HepG2 (cell line): ENCODE data around the gene GALNT1. TPM values are rescaled to one million over a fixed set of nuclear protein-coding genes. Genes with fewer than 3 reads are reported as not detected.

Source experiments
- ASH2L ChIP-seq: fragments of 300-600, 200-600 bp; sonication (generic); IDR thresholded peaks from 2 replicates; pipeline ENCODE4 v1.7.0; 2017; ENCODE audit warnings: low read depth, mild to moderate bottlenecking, moderate library complexity, mixed read lengths, low read length; ENCODE audit not compliant: insufficient read length
- ATF7-NPFF ChIP-seq: sonication (generic); formaldehyde crosslinking; IDR thresholded peaks from 2 replicates; pipeline ENCODE4 v1.8.1; 2023; ENCODE audit warnings: mild to moderate bottlenecking, low read depth, missing genetic modification reagents, moderate library complexity
- HNRNPLL ChIP-seq: fragments of 200-400 bp; formaldehyde crosslinking; IDR thresholded peaks from 2 replicates; pipeline ENCODE4 v1.6.1; 2017; ENCODE audit warnings: mild to moderate bottlenecking, low read depth, low read length; ENCODE audit not compliant: poor library complexity, severe bottlenecking
- KAT8 ChIP-seq: IDR thresholded peaks from 2 replicates; pipeline ENCODE4 v1.6.1; 2016; ENCODE audit warnings: missing genetic modification reagents, missing compliant biosample characterization
- KDM2A ChIP-seq: sonication (generic); formaldehyde crosslinking; IDR thresholded peaks from 2 replicates; pipeline ENCODE4 v1.4.0; 2020; ENCODE audit warnings: low read depth, missing genetic modification reagents, borderline replicate concordance
- KDM5B ChIP-seq: sonication (generic); formaldehyde crosslinking; IDR thresholded peaks from 2 replicates; pipeline ENCODE4 v1.4.0; 2020; ENCODE audit warnings: missing genetic modification reagents, mild to moderate bottlenecking, borderline replicate concordance
- ZBTB7A ChIP-seq: sonication (generic); formaldehyde crosslinking; IDR thresholded peaks from 2 replicates; pipeline ENCODE4 v1.8.0; 2022; ENCODE audit warnings: mild to moderate bottlenecking, missing genetic modification reagents
- ZFP37 ChIP-seq: sonication (generic); formaldehyde crosslinking; IDR thresholded peaks from 2 replicates; pipeline ENCODE4 v1.4.0; 2020; ENCODE audit warnings: missing genetic modification reagents, borderline replicate concordance
- ZNF333 ChIP-seq: sonication (generic); formaldehyde crosslinking; IDR thresholded peaks from 2 replicates; pipeline ENCODE4 v1.4.0; 2020; ENCODE audit warnings: mild to moderate bottlenecking, missing genetic modification reagents, borderline replicate concordance
- ZNF766 ChIP-seq: sonication (generic); formaldehyde crosslinking; IDR thresholded peaks from 2 replicates; pipeline ENCODE4 v1.5.0; 2020; ENCODE audit warnings: missing genetic modification reagents, borderline replicate concordance
- polyA plus RNA-seq, 8 experiments: library from polyadenylated mRNA; depleted of rRNA in 3 of 8; stranded (reverse) in 7 of 8; unstranded in 1 of 8; fragments of >200 nt; fragmentation: Illumina TruSeq in 4 of 8; extraction: Trizol in 4 of 8; gene quantifications; 2 replicates each; pipeline versions ENCODE4 v1.2.1 to v1.2.3, GENCODE V29; 2011 to 2016; ENCODE audit warnings: low read depth in 4 of 8, missing spikeins in 1 of 8, mixed read lengths in 1 of 8; ENCODE audit not compliant: insufficient read depth in 1 of 8
- total RNA-seq, 5 experiments: library from RNA; depleted of rRNA; stranded (reverse); fragments of >200 nt; fragmentation: Illumina TruSeq; extraction: Trizol; gene quantifications; 2 replicates each; pipeline ENCODE4 v1.2.3, GENCODE V29; 2016; ENCODE audit warnings: low read depth in 1 of 5
- TF ChIP-seq, protein P1 (sequence below): sonication (generic); formaldehyde crosslinking; conservative IDR thresholded peaks from 2 replicates; pipeline ENCODE4 v1.4.0; 2020; ENCODE audit warnings: missing genetic modification reagents
- TF ChIP-seq, protein P2 (sequence below): sonication (generic); formaldehyde crosslinking; IDR thresholded peaks from 2 replicates; pipeline ENCODE4 v1.4.0; 2020; ENCODE audit warnings: missing genetic modification reagents
- TF ChIP-seq, protein P3 (sequence below): sonication (generic); formaldehyde crosslinking; IDR thresholded peaks from 2 replicates; pipeline ENCODE4 v1.4.0; 2020; ENCODE audit warnings: missing genetic modification reagents
- TF ChIP-seq, protein P4 (sequence below): sonication (generic); formaldehyde crosslinking; IDR thresholded peaks from 2 replicates; pipeline ENCODE4 v1.8.0; 2022; ENCODE audit warnings: low read depth, missing genetic modification reagents

Gene GALNT1
- total and polyA plus RNA-seq, 2 of the 13 experiments (the other 11 are each of a cell fraction or from before 2014, with no cell fraction given), result 41.1 to 100 TPM

DNA sequence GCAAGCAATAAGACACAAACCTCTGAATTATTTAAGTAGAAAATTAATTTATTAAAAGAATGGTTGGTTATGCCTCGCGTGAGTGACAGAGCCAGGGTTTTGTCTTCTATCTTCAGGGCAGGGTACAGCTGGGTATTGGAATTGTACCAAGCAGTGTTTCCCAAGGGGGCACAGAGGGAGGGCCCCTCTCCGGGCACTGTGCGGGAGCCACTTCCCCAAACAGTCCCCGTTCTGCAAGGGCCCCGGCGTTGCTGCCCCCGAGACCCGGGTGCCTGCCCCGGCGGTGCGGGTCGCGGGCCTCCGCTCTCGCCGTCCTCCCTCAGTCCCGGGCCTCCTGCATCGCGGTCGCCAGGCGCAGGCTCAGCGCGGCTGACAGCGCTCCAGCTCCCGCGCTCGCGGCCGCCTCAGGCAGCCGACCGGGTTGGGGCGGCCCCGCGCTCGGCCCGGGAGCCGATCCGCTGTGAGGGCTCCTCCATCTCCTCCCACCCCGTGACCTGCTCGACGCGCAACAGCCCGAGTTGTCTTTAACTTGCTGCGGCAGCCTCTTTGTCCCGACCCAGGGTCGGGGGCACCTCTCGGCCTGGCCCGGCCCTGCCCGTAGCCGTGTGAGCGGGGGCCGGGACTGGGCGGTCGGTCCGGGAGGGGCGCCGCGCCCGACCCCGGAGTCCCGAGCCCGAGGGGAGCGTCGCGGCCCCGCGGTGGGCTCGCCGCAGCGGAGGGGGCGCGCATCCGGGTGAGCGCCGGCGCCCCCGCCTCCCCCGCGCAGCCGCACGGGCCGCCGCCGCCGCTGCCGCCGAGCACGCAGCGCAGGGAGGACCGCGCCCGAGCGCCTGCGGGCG lies 620 bp upstream of the GALNT1 start (continued):
- TF ChIP-seq, protein P1, sequence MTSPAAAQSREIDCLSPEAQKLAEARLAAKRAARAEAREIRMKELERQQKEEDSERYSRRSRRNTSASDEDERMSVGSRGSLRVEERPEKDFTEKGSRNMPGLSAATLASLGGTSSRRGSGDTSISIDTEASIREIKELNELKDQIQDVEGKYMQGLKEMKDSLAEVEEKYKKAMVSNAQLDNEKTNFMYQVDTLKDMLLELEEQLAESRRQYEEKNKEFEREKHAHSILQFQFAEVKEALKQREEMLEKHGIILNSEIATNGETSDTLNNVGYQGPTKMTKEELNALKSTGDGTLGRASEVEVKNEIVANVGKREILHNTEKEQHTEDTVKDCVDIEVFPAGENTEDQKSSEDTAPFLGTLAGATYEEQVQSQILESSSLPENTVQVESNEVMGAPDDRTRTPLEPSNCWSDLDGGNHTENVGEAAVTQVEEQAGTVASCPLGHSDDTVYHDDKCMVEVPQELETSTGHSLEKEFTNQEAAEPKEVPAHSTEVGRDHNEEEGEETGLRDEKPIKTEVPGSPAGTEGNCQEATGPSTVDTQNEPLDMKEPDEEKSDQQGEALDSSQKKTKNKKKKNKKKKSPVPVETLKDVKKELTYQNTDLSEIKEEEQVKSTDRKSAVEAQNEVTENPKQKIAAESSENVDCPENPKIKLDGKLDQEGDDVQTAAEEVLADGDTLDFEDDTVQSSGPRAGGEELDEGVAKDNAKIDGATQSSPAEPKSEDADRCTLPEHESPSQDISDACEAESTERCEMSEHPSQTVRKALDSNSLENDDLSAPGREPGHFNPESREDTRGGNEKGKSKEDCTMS (CRISPR knock-in tag), result no peak
- TF ChIP-seq, protein P2, sequence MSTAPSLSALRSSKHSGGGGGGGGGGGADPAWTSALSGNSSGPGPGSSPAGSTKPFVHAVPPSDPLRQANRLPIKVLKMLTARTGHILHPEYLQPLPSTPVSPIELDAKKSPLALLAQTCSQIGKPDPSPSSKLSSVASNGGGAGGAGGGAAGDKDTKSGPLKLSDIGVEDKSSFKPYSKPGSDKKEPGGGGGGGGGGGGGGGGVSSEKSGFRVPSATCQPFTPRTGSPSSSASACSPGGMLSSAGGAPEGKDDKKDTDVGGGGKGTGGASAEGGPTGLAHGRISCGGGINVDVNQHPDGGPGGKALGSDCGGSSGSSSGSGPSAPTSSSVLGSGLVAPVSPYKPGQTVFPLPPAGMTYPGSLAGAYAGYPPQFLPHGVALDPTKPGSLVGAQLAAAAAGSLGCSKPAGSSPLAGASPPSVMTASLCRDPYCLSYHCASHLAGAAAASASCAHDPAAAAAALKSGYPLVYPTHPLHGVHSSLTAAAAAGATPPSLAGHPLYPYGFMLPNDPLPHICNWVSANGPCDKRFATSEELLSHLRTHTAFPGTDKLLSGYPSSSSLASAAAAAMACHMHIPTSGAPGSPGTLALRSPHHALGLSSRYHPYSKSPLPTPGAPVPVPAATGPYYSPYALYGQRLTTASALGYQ, result no peak
- TF ChIP-seq ZNF766 (CRISPR knock-in tag) (0 out of 2 replicates have a peak, but pooled peaks have one; percentile 26), KAT8 (CRISPR knock-in tag) (0 out of 2 replicates have a peak, but pooled peaks have one; percentile 16), KDM5B (CRISPR knock-in tag) (peak; percentile 32; the same call in 1 of the 2 replicates), ASH2L (peak; percentile 40), ZNF333 (CRISPR knock-in tag) (no peak), KDM2A (peak; percentile 41; the same call in 1 of the 2 replicates), ATF7-NPFF (CRISPR knock-in tag) (0 out of 2 replicates have a peak, but pooled peaks have one; percentile 29), ZFP37 (no peak), ZBTB7A (CRISPR knock-in tag) (0 out of 2 replicates have a peak, but pooled peaks have one; percentile 16), HNRNPLL (peak; percentile 44)
- TF ChIP-seq, protein P3, sequence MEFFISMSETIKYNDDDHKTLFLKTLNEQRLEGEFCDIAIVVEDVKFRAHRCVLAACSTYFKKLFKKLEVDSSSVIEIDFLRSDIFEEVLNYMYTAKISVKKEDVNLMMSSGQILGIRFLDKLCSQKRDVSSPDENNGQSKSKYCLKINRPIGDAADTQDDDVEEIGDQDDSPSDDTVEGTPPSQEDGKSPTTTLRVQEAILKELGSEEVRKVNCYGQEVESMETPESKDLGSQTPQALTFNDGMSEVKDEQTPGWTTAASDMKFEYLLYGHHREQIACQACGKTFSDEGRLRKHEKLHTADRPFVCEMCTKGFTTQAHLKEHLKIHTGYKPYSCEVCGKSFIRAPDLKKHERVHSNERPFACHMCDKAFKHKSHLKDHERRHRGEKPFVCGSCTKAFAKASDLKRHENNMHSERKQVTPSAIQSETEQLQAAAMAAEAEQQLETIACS (CRISPR knock-in tag), result peak; percentile 65; the same call in 1 of the 2 replicates
- TF ChIP-seq, protein P4, sequence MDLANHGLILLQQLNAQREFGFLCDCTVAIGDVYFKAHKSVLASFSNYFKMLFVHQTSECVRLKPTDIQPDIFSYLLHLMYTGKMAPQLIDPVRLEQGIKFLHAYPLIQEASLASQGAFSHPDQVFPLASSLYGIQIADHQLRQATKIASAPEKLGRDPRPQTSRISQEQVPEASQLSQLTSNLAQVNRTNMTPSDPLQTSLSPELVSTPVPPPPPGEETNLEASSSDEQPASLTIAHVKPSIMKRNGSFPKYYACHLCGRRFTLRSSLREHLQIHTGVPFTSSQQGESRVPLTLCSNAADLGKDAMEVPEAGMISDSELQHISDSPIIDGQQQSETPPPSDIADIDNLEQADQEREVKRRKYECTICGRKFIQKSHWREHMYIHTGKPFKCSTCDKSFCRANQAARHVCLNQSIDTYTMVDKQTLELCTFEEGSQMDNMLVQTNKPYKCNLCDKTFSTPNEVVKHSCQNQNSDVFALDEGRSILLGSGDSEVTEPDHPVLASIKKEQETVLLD (CRISPR knock-in tag), result peak; percentile 51; the same call in 1 of the 2 replicates
